Activated naive CD8-positive, alpha-beta T cell treated with anti-CD3 and anti-CD28 coated beads, Interleukin-2, amount 10 ng/mL, durations not matched to agents 7 days and 5 days (primary cell): ENCODE data around the gene RIC8A. TPM values are rescaled to one million over a fixed set of nuclear protein-coding genes. Genes with fewer than 3 reads are reported as not detected.
"Not testable (repeated sequence)": the region's sequence is repeated elsewhere in the genome, so short reads cannot be mapped to it uniquely, and the experiment has no call there.

Experiments used
- ATAC-seq: fragments of 150-1000 bp; cut with Tn5 transposase; one replicate; pipeline ENCODE4 v1.10.0; 2021; ENCODE audit warnings: low read depth, moderate library complexity
- POLR2A ChIA-PET: fragments of 350-600 bp; sonication (Branson Sonifier 250); formaldehyde crosslinking; loops from one replicate; lab custom pipeline; 2021; ENCODE audit warnings: antibody characterized with exemption; lab: Charles Lee
- DNase-seq: peaks from one replicate; pipeline ENCODE4 v3.0.0; 2021
- H3K27ac Mint-ChIP-seq: one replicate; pipeline ENCODE4 v1.8.0; 2022; ENCODE audit warnings: mild to moderate bottlenecking, mixed read lengths
- H3K27me3 Mint-ChIP-seq: one replicate; pipeline ENCODE4 v1.8.0; 2022; ENCODE audit warnings: mild to moderate bottlenecking, moderate library complexity, mixed read lengths
- H3K36me3 Mint-ChIP-seq: one replicate; pipeline ENCODE4 v1.8.0; 2021; ENCODE audit warnings: mild to moderate bottlenecking, mixed read lengths
- H3K4me1 Mint-ChIP-seq: one replicate; pipeline ENCODE4 v1.8.0; 2021; ENCODE audit warnings: mixed read lengths
- H3K4me3 Mint-ChIP-seq: one replicate; pipeline ENCODE4 v1.8.0; 2022; ENCODE audit warnings: mild to moderate bottlenecking, moderate library complexity, mixed read lengths
- H3K9me3 Mint-ChIP-seq: one replicate; pipeline ENCODE4 v1.8.0; 2021; ENCODE audit warnings: mixed read lengths
- total RNA-seq, 2 experiments: library from RNA; stranded (reverse); gene quantifications; one replicate each; pipeline ENCODE4 v1.2.3, GENCODE V29; 2021

Gene RIC8A
- total RNA-seq, 2 experiments from 2014 or later: 102 to 111 TPM

DNA sequence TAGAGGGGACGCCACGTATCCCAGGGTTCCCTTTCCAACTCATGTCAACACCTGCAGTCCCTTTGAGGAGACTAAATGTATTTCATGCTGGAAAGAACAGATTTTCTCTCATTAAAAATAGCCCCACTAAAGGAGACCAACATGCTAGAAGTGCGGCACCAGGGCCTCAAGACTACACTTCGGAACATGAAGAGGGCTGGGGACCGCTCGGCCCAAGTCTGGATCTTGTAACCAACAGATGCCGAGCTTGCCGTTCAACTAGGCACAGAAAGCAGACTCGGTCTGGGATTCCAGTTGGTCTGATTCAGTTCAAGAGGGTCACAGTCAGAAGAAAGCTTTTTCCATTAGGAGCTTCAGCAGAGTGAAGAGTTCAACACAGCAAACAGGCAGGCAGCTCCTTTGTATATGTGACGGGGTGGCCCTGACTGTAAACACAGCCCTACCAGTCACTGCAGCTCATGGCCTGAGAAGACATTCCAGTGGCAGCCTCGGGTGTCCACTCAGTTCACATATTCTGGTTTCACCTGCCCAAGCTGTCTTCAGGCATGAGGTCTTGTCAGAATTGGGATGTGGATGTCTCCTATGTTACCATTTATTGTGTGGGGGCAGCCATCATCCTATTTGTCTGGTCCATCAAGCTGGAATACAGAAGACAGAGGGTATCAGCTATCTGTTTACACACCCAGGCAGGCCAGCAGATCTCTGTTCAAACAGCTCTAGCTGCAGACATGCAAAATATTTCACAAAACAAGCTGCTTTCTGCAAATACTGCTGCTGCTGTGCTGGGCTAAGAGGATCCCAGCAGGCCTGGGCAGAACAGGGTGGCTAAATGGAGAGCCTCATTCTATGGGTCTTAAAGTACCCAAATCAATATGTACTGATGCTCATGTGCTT, 8.8 kb downstream of the RIC8A start:
- no peak for ATAC-seq
- no peaks in the 10 kb centered on the region for H3K9me3 Mint-ChIP-seq
- peaks cover 6% of the 10 kb centered on the region for H3K4me1 Mint-ChIP-seq
- POLR2A ChIA-PET: interaction anchor here (0.8 to 3.0 kb wide), 3 partner anchors 9 to 403 kb away, joined by 3 to 12 read pairs (median 4); partner anchors contain the start of genes BET1L and RIC8A
- peaks cover 12% of the 10 kb centered on the region for H3K36me3 Mint-ChIP-seq
- no peak overlapping the region for H3K27ac Mint-ChIP-seq
- DNase-seq: no peak
- H3K4me3 Mint-ChIP-seq: no peak overlapping the region
- no peaks in the 10 kb centered on the region for H3K27me3 Mint-ChIP-seq

DNA sequence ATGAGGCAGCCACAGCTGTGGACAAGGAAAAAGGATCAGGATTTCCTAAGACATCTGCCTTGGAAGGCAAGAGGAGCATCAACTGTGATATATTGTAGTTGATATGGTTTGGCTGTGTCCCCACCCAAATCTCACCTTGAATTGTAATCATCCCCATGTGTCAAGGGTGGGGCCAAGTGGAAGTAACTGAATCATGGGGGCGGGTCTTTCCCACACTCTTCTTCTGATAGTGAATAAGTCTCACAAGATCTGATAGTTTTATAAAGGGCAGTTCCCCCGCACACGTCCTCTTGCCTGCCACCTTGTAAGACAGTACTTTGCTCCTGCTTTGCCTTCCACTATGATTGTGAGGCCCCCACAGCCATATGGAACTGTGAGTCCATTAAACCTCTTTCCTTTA, 10.2 kb downstream of the RIC8A start:
- no peak for DNase-seq
- no peak for ATAC-seq
- POLR2A ChIA-PET: interaction anchor here (1.6 to 3.0 kb wide), 2 partner anchors 11 to 66 kb away, joined by 4 to 12 read pairs; partner anchors contain the start of genes BET1L and RIC8A
- Mint-ChIP-seq H3K36me3 (peaks cover 12% of the 10 kb centered on the region), H3K9me3 (no peaks in the 10 kb centered on the region), H3K27me3 (no peaks in the 10 kb centered on the region), H3K4me3 (no peak overlapping the region), H3K27ac (no peak overlapping the region), H3K4me1 (peaks cover 5% of the 10 kb centered on the region)

DNA sequence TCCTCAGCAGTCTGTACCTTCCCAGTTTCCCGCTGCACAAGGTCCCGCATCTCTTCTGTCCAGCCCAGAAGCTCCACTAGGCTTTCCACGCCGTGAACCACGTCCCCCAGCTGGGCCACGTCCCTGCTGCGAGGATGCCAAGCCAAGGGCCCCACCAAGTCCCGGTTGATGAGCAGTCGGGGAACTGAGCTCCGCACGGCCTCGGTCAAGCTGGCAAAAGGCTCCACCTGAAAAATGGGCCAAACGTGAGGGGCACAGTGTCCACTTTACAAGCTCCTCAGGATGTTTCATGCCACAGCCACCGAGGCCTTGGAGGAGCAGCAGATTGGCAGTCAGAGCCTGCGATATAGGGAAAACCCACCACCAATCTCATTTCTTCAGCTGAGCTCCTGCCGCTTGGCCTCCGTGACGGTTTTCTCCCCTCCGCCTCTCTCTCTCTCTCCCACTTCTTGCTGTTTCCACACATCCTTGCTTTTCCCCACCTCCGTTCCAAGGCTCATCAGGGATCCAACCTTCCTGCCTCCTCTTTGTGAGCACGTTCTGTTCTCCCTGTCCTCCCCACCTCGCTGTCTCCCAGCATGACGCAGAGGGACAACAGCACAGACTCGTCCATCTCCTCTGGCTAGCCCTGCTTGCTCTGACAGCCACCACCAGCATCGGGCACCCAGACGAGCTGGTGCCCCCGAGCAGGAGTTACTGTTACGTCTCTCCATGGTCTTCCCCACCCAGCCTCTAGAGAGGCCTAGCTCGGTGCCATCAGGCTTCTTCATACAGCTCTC, 11.5 kb downstream of the RIC8A start:
- Mint-ChIP-seq H3K4me1 (no peaks in the 10 kb centered on the region), H3K4me3 (no peak overlapping the region), H3K27ac (no peak overlapping the region), H3K9me3 (no peaks in the 10 kb centered on the region), H3K27me3 (no peaks in the 10 kb centered on the region), H3K36me3 (peaks cover 8% of the 10 kb centered on the region)
- no peak for ATAC-seq
- POLR2A ChIA-PET: interaction anchor here (1.4 kb wide), 1 partner anchor 10 kb away, joined by 6 read pairs; no protein-coding TSS in a partner anchor
- no peak for DNase-seq

DNA sequence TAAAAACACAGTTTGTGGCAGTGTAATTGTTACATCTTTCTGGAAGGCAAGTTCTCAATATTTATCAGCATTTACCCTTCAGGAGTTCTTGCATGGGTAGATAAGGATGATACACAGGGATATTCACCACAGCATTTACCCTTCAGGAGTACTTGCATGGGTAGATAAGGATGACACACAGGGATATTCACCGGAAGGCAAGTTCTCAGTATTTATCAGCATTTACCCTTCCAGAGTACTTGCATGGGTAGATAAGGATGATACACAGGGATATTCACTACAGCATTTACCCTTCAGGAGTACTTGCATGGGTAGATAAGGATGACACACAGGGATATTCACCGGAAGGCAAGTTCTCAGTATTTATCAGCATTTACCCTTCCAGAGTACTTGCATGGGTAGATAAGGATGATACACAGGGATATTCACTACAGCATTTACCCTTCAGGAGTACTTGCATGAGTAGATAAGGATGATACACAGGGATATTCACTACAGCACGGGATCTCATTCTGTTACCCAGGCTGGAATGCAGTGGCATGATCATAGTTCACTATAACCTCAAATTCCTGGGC, 13.2 kb downstream of the RIC8A start:
- H3K27ac Mint-ChIP-seq, DNase-seq, H3K9me3 Mint-ChIP-seq, ATAC-seq, H3K4me1 Mint-ChIP-seq, H3K4me3 Mint-ChIP-seq, POLR2A ChIA-PET, H3K36me3 Mint-ChIP-seq, H3K27me3 Mint-ChIP-seq: not testable (repeated sequence)

DNA sequence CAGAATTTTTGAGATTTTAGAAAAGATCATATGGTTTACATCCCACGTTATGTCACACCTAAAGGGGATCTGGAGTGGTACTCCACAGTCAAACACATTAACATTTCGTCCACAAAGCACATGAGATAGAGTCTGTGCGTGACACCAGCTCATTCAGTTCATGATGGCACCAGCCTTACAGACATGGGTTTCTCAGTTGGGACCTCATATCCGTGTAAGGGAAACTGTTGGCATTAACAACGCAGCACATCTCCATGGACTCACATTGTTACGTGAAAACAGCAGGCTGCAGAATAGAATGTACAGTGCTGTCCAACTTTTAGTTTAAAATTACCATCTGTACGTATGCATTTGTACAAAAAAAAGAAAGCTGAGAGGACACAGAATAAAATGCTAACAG, 14.0 kb downstream of the RIC8A start:
- POLR2A ChIA-PET: interaction anchor here (1.5 kb wide), 1 partner anchor 14 kb away, joined by 5 read pairs; the partner anchor contains the start of genes BET1L and RIC8A
- H3K27ac Mint-ChIP-seq: no peak overlapping the region
- H3K4me3 Mint-ChIP-seq: no peak overlapping the region
- ATAC-seq: no peak
- H3K9me3 Mint-ChIP-seq: no peaks in the 10 kb centered on the region
- H3K27me3 Mint-ChIP-seq: no peaks in the 10 kb centered on the region
- H3K36me3 Mint-ChIP-seq: no peaks in the 10 kb centered on the region
- DNase-seq: no peak
- peaks cover 7% of the 10 kb centered on the region for H3K4me1 Mint-ChIP-seq

DNA sequence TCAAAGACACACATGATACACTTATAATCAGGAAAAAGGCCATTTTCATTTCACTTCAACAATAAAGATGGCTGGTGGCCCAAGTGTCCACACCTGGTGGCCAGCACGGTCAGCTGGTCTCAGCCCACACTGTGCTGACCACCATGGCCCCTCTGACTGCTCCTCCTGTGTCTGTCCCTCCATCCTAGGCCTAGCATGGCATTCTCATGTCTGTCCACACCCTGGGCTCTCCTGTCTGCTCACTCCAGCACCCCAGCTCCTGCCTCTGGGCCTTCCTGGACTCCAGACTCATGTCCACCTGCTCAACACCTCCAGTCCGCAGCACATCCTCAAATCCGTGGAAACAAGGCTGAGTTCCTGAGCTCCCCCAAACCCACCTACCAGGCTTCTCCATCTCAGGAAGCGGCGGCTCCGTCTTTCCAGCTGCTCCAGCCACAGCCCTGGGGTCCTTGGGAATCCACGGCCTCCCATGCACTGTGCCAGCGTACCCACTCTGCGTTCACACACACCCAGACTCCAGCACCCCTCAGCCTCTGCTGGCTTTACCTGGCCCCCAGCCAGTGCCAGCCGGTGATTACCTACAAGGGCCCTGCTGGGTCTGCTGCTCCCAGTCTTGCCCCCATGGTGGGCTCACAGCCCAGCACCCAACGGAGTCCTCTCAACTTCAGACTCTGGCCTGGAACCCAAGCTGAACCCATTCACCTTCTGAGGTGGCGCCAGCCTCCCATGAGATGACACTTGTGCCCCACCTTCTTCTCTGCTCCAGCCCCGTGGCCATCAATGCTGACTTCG, 14.7 kb downstream of the RIC8A start:
- POLR2A ChIA-PET: interaction anchor here (1.5 kb wide), 1 partner anchor 14 kb away, joined by 5 read pairs; the partner anchor contains the start of genes BET1L and RIC8A
- no peaks in the 10 kb centered on the region for H3K9me3 Mint-ChIP-seq
- H3K4me3 Mint-ChIP-seq: no peak overlapping the region
- no peak overlapping the region for H3K27ac Mint-ChIP-seq
- peaks cover 7% of the 10 kb centered on the region for H3K4me1 Mint-ChIP-seq
- H3K36me3 Mint-ChIP-seq: no peaks in the 10 kb centered on the region
- no peaks in the 10 kb centered on the region for H3K27me3 Mint-ChIP-seq
- DNase-seq (no peak), ATAC-seq (no peak)

DNA sequence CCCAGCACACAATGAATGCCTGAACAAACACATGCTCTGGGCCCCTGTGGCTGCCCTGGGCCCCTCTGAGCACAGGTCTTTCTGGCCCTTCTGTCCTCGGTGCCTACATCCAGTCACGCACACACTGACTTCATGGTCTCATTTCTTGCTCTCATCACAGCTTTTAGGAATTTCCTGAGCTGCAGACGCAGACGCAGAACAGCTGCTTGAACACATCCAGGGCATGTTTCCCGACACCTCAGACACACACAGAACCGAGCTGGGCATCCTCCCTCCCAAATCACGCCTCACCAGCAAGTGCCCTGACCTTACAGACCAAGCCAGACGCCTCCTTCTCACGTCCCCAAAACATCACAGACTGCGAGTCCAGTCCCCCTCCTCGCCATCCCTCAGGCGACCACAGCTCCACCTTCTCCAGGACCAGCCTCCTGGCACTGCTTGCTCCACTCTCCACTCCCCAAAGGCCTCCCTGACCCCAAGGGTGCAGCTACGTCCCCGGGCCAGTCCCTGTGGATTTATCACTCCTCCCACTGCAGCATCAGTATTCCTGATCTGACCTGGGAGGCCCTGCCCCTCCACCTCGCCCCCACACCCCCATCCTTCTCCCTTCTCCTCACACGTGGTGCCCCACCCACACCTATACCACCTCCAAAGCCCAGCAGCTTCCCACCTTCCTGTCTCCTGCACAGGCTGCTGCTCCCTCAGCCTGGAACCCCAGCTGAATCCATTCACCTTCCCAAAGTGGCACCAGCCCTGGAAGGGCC, 15.7 kb downstream of the RIC8A start:
- Mint-ChIP-seq H3K9me3 (no peaks in the 10 kb centered on the region), H3K4me1 (peaks cover 9% of the 10 kb centered on the region), H3K36me3 (no peaks in the 10 kb centered on the region), H3K4me3 (no peak overlapping the region), H3K27me3 (no peaks in the 10 kb centered on the region), H3K27ac (no peak overlapping the region)
- DNase-seq (no peak), ATAC-seq (no peak)
- POLR2A ChIA-PET: no interaction called here

DNA sequence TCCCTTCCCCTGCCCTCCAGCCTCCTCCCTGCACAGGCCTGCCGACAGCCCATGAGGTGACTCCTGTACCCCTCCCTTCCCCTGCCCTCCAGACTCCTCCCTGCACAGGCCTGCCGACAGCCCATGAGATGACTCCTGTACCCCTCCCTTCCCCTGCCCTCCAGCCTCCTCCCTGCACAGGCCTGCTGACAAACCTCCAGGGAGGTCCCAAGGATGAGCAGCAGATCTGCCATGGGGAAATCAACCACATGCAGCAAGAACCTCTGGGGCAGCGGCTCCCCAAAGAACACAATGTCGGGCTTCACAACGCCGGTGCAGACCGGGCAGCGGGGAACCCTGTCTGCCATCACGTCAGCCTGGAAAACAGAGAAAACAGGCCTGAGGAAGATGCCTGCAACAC, 16.4 kb downstream of the RIC8A start:
- Mint-ChIP-seq H3K4me1 (peaks cover 9% of the 10 kb centered on the region), H3K4me3 (no peak overlapping the region), H3K36me3 (no peaks in the 10 kb centered on the region), H3K27me3 (no peaks in the 10 kb centered on the region), H3K9me3 (no peaks in the 10 kb centered on the region), H3K27ac (no peak overlapping the region)
- POLR2A ChIA-PET: no interaction called here
- DNase-seq: no peak
- ATAC-seq: no peak

DNA sequence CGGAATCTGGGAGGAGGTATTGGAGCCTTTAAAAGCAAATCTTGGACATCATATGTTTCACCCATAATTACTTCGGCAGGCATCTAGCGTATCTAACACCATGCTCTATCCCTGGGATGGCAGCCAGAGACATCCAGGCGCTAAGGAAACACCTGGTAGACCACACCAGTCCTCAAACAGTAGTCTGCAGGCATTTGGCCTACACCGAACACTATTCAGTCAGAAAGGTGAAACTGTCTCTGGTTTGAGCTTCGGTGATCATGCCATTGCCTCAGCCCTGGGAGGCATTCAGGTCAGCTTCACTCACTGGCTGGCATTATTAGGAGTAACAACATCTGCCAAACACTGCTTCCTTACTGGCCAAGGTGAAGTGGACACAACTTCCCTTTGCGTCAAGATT, 16.9 kb downstream of the RIC8A start:
- no peak overlapping the region for H3K27ac Mint-ChIP-seq
- H3K36me3 Mint-ChIP-seq: no peaks in the 10 kb centered on the region
- ATAC-seq: no peak
- POLR2A ChIA-PET: interaction anchor here (0.8 kb wide), 1 partner anchor 56 kb away, joined by 3 read pairs; no protein-coding TSS in a partner anchor
- DNase-seq: no peak
- H3K9me3 Mint-ChIP-seq: no peaks in the 10 kb centered on the region
- H3K4me3 Mint-ChIP-seq: no peak overlapping the region
- peaks cover 9% of the 10 kb centered on the region for H3K4me1 Mint-ChIP-seq
- H3K27me3 Mint-ChIP-seq: no peaks in the 10 kb centered on the region

DNA sequence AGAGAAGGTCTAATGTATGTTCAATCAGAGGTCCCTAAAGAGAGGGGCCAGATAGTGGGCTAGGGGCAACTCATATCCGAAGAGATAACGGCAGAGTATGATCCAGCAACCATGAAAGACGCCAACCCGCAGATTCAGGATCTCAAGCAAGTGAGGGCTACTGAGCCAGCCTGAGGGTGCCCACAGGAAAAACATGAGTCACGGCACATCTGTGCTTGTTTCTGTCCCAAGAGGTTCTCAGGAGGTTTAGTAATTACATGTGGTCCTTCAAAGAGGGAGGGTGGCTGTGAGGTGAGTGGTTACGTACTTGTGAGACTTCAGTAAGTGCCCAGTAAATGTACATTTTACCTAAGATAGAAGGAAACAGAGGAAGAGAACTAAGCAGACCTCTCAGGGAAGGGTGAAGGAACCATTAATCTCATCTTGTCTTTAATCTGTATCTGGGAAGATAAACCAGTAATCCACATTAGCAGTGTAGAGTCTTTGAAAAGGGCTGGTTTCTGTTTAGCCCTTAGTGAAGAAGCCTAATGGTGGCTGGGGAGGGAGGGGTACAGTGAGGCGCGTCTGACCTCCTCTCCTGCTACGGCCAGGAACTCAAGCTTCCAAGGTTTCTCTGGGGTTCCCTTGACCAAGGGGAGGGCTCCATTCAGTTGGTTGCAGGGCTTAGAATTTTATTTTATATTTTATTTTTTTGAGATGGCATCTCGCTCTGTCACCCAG, 18.4 kb downstream of the RIC8A start:
- ATAC-seq (no peak), DNase-seq (no peak)
- no peaks in the 10 kb centered on the region for H3K9me3 Mint-ChIP-seq
- peaks cover 2% of the 10 kb centered on the region for H3K36me3 Mint-ChIP-seq
- H3K27ac Mint-ChIP-seq: no peak overlapping the region
- no peaks in the 10 kb centered on the region for H3K27me3 Mint-ChIP-seq
- POLR2A ChIA-PET: interaction anchor here (0.7 kb wide), 1 partner anchor 11 kb away, joined by 4 read pairs; no protein-coding TSS in a partner anchor
- no peak overlapping the region for H3K4me3 Mint-ChIP-seq
- peaks cover 9% of the 10 kb centered on the region for H3K4me1 Mint-ChIP-seq

DNA sequence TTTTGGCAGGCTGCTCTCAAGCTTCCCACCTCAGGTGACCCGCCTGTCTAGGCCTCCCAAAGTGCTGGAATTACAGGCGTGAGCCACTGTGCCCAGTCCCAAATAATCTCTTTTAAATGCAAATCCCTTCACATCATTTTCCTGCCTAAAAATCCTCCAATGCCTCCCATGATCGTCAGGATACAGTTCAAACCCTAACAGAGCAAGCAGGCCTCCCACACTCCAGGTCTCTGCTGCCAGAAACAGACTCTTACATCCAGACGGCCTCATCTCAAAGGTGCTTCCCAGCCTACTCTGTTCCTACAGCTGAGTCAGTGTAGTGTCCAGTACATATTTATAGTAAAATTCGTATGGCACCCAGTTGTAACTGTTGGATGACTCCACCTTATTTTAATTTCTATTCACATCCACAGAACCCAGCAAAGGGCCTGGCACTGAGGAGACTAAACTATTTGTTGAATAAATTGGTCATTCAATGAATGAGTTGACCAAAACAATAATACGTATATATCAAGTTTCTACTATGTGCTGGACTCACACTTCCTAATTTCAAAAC, 20.4 kb downstream of the RIC8A start:
- Mint-ChIP-seq H3K27me3 (no peaks in the 10 kb centered on the region), H3K4me1 (peaks cover 10% of the 10 kb centered on the region), H3K9me3 (no peaks in the 10 kb centered on the region), H3K4me3 (no peak overlapping the region), H3K27ac (no peak overlapping the region), H3K36me3 (peaks cover 2% of the 10 kb centered on the region)
- DNase-seq (no peak), ATAC-seq (no peak)
- POLR2A ChIA-PET: interaction anchor here (0.8 kb wide), 1 partner anchor 13 kb away, joined by 4 read pairs; no protein-coding TSS in a partner anchor
